H1 (cell line): ENCODE results near the gene DCP1B. TPM values are rescaled to one million over a fixed set of nuclear protein-coding genes. Genes with fewer than 3 reads are reported as not detected.

Source experiments
- CTCF ChIA-PET: fragments of 300-600 bp; sonication (Branson Sonifier 250); formaldehyde crosslinking; loops from one replicate; lab custom pipeline; 2021; ENCODE audit not compliant: partially characterized antibody; lab: Charles Lee
- POLR2A ChIA-PET: fragments of 300-600 bp; sonication (Branson Sonifier 250); formaldehyde crosslinking; loops from one replicate; lab custom pipeline; 2021; ENCODE audit warnings: inconsistent platforms; ENCODE audit not compliant: partially characterized antibody; lab: Charles Lee
- DNase-seq, 2 experiments: peaks; one replicate each; pipeline versions ENCODE4 v3.0.0 to v3.0.0-alpha.2; 2010 to 2022; ENCODE audit warnings: low spot score in 2 of 2, low read depth in 1 of 2, mixed read lengths in 1 of 2
- FAIRE-seq: peaks from 2 replicates; lab custom pipeline; 2011; peaks lifted over from hg19 to GRCh38; lab: Jason Lieb, UNC
- H2AFZ ChIP-seq: 2 replicates; pipeline ENCODE4 v1.8.1; 2012; ENCODE audit warnings: low read length, inconsistent platforms
- H2AK5ac ChIP-seq: 2 replicates; pipeline ENCODE4 v1.6.1; 2013; ENCODE audit warnings: low read depth, low read length
- H2BK120ac ChIP-seq: replicated peaks from 2 replicates; pipeline ENCODE3; 2013; ENCODE audit warnings: low read depth, low read length, inconsistent platforms
- H2BK12ac ChIP-seq: 2 replicates; pipeline ENCODE4 v1.6.1; 2013; ENCODE audit warnings: low read depth, low read length
- H2BK15ac ChIP-seq: 2 replicates; pipeline ENCODE4 v1.6.1; 2013; ENCODE audit warnings: low read length
- H2BK20ac ChIP-seq: 2 replicates; pipeline ENCODE4 v1.6.1; 2013; ENCODE audit warnings: low read length
- H2BK5ac ChIP-seq: 2 replicates; pipeline ENCODE4 v1.6.1; 2013; ENCODE audit warnings: low read depth, low read length
- H3K14ac ChIP-seq: 2 replicates; pipeline ENCODE4 v1.6.1; 2013; ENCODE audit warnings: inconsistent platforms; ENCODE audit not compliant: insufficient read length
- H3K18ac ChIP-seq: 2 replicates; pipeline ENCODE4 v1.6.1; 2013; ENCODE audit warnings: low read length; ENCODE audit errors: extremely low read depth
- H3K23ac ChIP-seq: 2 replicates; pipeline ENCODE4 v1.6.1; 2013; ENCODE audit warnings: inconsistent platforms; ENCODE audit not compliant: insufficient read length
- H3K23me2 ChIP-seq: 2 replicates; pipeline ENCODE4 v1.6.1; 2013; ENCODE audit warnings: low read depth, low read length
- H3K27ac ChIP-seq: 2 replicates; pipeline ENCODE4 v1.6.1; 2011; ENCODE audit warnings: low read depth, low read length, inconsistent platforms
- H3K27me3 ChIP-seq, 4 experiments: replicated peaks in 1 of 4; 1 replicate in 1 of 4; 2 replicates in 3 of 4; pipeline versions ENCODE4 v1.6.1 to v1.8.1; 2011 to 2013; ENCODE audit warnings: low read length in 3 of 4, mild to moderate bottlenecking in 3 of 4, inconsistent platforms in 2 of 4, mixed read lengths in 2 of 4, moderate library complexity in 1 of 4; ENCODE audit not compliant: control insufficient read depth in 3 of 4, insufficient read depth in 3 of 4; ENCODE audit errors: extremely low read depth in 1 of 4
- H3K36me3 ChIP-seq, 4 experiments: 2 replicates each; pipeline versions ENCODE4 v1.6.1 to v1.8.1; 2011 to 2013; ENCODE audit warnings: mild to moderate bottlenecking in 4 of 4, low read length in 3 of 4, moderate library complexity in 2 of 4, control low read depth in 1 of 4, inconsistent platforms in 1 of 4; ENCODE audit not compliant: insufficient read depth in 4 of 4, control insufficient read depth in 2 of 4
- H3K4ac ChIP-seq: replicated peaks from 2 replicates; pipeline ENCODE3; 2013; ENCODE audit warnings: low read length, low read depth, mixed read lengths, inconsistent platforms; ENCODE audit not compliant: insufficient read length
- H3K4me1 ChIP-seq, 4 experiments: replicated peaks in 1 of 4; 1 replicate in 1 of 4; 2 replicates in 3 of 4; pipeline versions ENCODE4 v1.6.1 to v1.8.1; 2011 to 2013; ENCODE audit warnings: low read length in 3 of 4, inconsistent platforms in 2 of 4, mixed read lengths in 1 of 4; ENCODE audit not compliant: insufficient read depth in 4 of 4, control insufficient read depth in 3 of 4
- H3K4me2 ChIP-seq, 2 experiments: 2 replicates each; pipeline versions ENCODE4 v1.6.1 to v1.8.1; 2011 to 2013; ENCODE audit warnings: low read depth in 2 of 2, low read length in 2 of 2, control low read depth in 1 of 2, inconsistent platforms in 1 of 2, mild to moderate bottlenecking in 1 of 2; ENCODE audit not compliant: insufficient read depth in 1 of 2
- H3K4me3 ChIP-seq, 4 experiments: fragments of 200-600, 300-600 bp in 1 of 4; sonication (generic), shearing (Covaris generic), sonication (Bioruptor Twin) in 1 of 4; 2 replicates each; pipeline versions ENCODE4 v1.5.1 to v1.8.1; 2011 to 2016; ENCODE audit warnings: low read length in 4 of 4, low read depth in 3 of 4, control low read depth in 2 of 4, inconsistent platforms in 2 of 4, mild to moderate bottlenecking in 2 of 4, mixed read lengths in 1 of 4, moderate library complexity in 1 of 4; ENCODE audit not compliant: insufficient read depth in 2 of 4; ENCODE audit errors: extremely low read depth in 1 of 4
- H3K56ac ChIP-seq: replicated peaks from 2 replicates; pipeline ENCODE3; 2013; ENCODE audit warnings: low read depth, mild to moderate bottlenecking, mixed read lengths, low read length, inconsistent platforms; ENCODE audit not compliant: insufficient read length
- H3K79me1 ChIP-seq: 2 replicates; pipeline ENCODE4 v1.6.1; 2013; ENCODE audit warnings: low read depth, low read length, control low read depth
- H3K79me2 ChIP-seq, 2 experiments: 2 replicates each; pipeline versions ENCODE4 v1.6.1 to v1.8.1; 2012 to 2013; ENCODE audit warnings: low read length in 2 of 2, mild to moderate bottlenecking in 2 of 2, inconsistent platforms in 1 of 2; ENCODE audit not compliant: insufficient read depth in 2 of 2, control insufficient read depth in 1 of 2
- H3K9ac ChIP-seq, 4 experiments: replicated peaks in 1 of 4; 1 replicate in 1 of 4; 2 replicates in 3 of 4; pipeline versions ENCODE4 v1.6.1 to v1.8.1; 2011 to 2013; ENCODE audit warnings: low read depth in 3 of 4, low read length in 3 of 4, control low read depth in 2 of 4, mild to moderate bottlenecking in 2 of 4, moderate library complexity in 2 of 4, inconsistent platforms in 1 of 4; ENCODE audit errors: extremely low read depth in 1 of 4
- H3K9me3 ChIP-seq, 2 experiments: 2 replicates each; pipeline versions ENCODE4 v1.6.1 to v1.8.1; 2012 to 2013; ENCODE audit warnings: mild to moderate bottlenecking in 2 of 2, moderate library complexity in 2 of 2, control low read depth in 1 of 2, inconsistent platforms in 1 of 2, low read depth in 1 of 2, low read length in 1 of 2, mixed read lengths in 1 of 2; ENCODE audit not compliant: insufficient read depth in 2 of 2
- H4K20me1 ChIP-seq, 2 experiments: replicated peaks in 1 of 2; 2 replicates each; pipeline versions ENCODE3 to v1.8.1; 2011 to 2013; ENCODE audit warnings: inconsistent platforms in 2 of 2, low read length in 2 of 2, mild to moderate bottlenecking in 1 of 2; ENCODE audit not compliant: insufficient read depth in 2 of 2, control insufficient read depth in 1 of 2
- H4K5ac ChIP-seq: 2 replicates; pipeline ENCODE4 v1.6.1; 2013; ENCODE audit warnings: low read length, low read depth, mixed read lengths, inconsistent platforms; ENCODE audit not compliant: insufficient read length
- H4K8ac ChIP-seq: 2 replicates; pipeline ENCODE4 v1.8.0; 2013; ENCODE audit warnings: mild to moderate bottlenecking, moderate library complexity, low read length, inconsistent platforms; ENCODE audit not compliant: insufficient read depth; ENCODE audit errors: extremely low read depth
- H4K91ac ChIP-seq: replicated peaks from 2 replicates; pipeline ENCODE3; 2013; ENCODE audit warnings: low read length, mixed read lengths, inconsistent platforms; ENCODE audit not compliant: insufficient read length
- GTF2F1 ChIP-seq: IDR thresholded peaks from 2 replicates; pipeline ENCODE4 v1.6.1; 2012; ENCODE audit warnings: low read depth, low read length, improper control_type of control experiment, borderline replicate concordance
- SUZ12 ChIP-seq: fragments of 200-600 bp; sonication (generic); IDR thresholded peaks from 2 replicates; pipeline ENCODE4 v1.6.1; 2012; ENCODE audit warnings: mild to moderate bottlenecking, inconsistent platforms, low read length, moderate library complexity, mixed read lengths
- WGBS, 2 experiments: shearing (Covaris generic) in 1 of 2; methylation state at CpG; one replicate each; pipeline versions ENCODE4 v1.1.6 to v1.1.7; 2013 to 2015; ENCODE audit warnings: low lambda C conversion rate in 2 of 2, mixed read lengths in 2 of 2, inconsistent platforms in 1 of 2, low coverage in 1 of 2, missing lambda C conversion rate in 1 of 2; ENCODE audit not compliant: insufficient replicate concordance in 2 of 2, insufficient coverage in 1 of 2, insufficient read length in 1 of 2; ENCODE audit errors: extremely low coverage in 1 of 2, missing lambda C conversion rate in 1 of 2; 5-methylcytosine and 5-hydroxymethylcytosine counted together
- polyA plus RNA-seq, 7 experiments: library from polyadenylated mRNA; depleted of rRNA in 3 of 7; stranded (reverse) in 5 of 7; unstranded in 2 of 7; fragments of >200 nt in 5 of 7; fragments of 200-250 nt in 2 of 7; gene quantifications; 1 replicate in 5 of 7; 2 replicates in 1 of 7; 4 replicates in 1 of 7; pipeline versions ENCODE4 v1.2.1 to v1.2.3, GENCODE V29; 2011 to 2013; ENCODE audit warnings: missing spikeins in 2 of 7, mixed read lengths in 2 of 7
- total RNA-seq: library from RNA; stranded (reverse); fragmentation: NEBNext Ultra II Directional; extraction: Animal tissue kit (Norgen Biotek cat#: 25700); gene quantifications from 2 replicates; pipeline ENCODE4 v1.2.1, GENCODE V29; 2021

Gene DCP1B
- total and polyA plus RNA-seq, 2 of the 8 experiments (the other 6 are each of a cell fraction or from before 2014, with no cell fraction given) = 14.8 to 29.0 TPM

GRCh38 chr12:1896964-1897363 is 107.3 kb downstream of the DCP1B start:
- no peak overlapping the region for H2AK5ac ChIP-seq
- H3K4me3 ChIP-seq = no peak overlapping the region
- no peaks in the 10 kb centered on the region for H3K79me2 ChIP-seq
- H2AFZ ChIP-seq = no peak overlapping the region
- H3K9me3 ChIP-seq = no peaks in the 10 kb centered on the region
- no peak overlapping the region for H4K5ac ChIP-seq
- H2BK12ac ChIP-seq = no peak overlapping the region
- no peak overlapping the region for H3K4ac ChIP-seq
- no peak overlapping the region for H3K23ac ChIP-seq
- DNase-seq = no peak
- no peak overlapping the region for H3K27ac ChIP-seq
- H4K8ac ChIP-seq = no peak overlapping the region
- H3K4me1 ChIP-seq = no peaks in the 10 kb centered on the region
- H3K27me3 ChIP-seq = no peaks in the 10 kb centered on the region
- H3K4me2 ChIP-seq = no peak overlapping the region
- no peak overlapping the region for H2BK5ac ChIP-seq
- no peak overlapping the region for H3K18ac ChIP-seq
- H3K14ac ChIP-seq = peak overlapping the region; percentile 61
- no peaks in the 10 kb centered on the region for H3K36me3 ChIP-seq
- H2BK120ac ChIP-seq = no peak overlapping the region
- no peak overlapping the region for H2BK20ac ChIP-seq
- H3K79me1 ChIP-seq = no peaks in the 10 kb centered on the region
- H4K20me1 ChIP-seq = no peaks in the 10 kb centered on the region
- ChIA-PET CTCF (interaction anchor here (0.7 to 1.3 kb wide), 3 partner anchors 23 to 64 kb away, joined by 3 to 5 read pairs (median 3); no protein-coding TSS in a partner anchor), POLR2A (no interaction called here)
- no peak overlapping the region for H3K9ac ChIP-seq
- H3K56ac ChIP-seq = no peak overlapping the region
- WGBS, 2 experiments = 85% methylated on average over 5 of the region's 5 CpGs; no CpG with 5 or more reads in 1 of the 2 experiments
- TF ChIP-seq GTF2F1 (no peak), SUZ12 (no peak)
- TF ChIP-seq, all 59 proteins: peak for 0
- Histone ChIP-seq H2BK15ac (no peak overlapping the region), H4K91ac (no peak overlapping the region), H3K23me2 (no peaks in the 10 kb centered on the region)
- no peak for FAIRE-seq

Other genes starting within 250 kb of the DCP1B start
- gene LRTM2, start 183.9 kb downstream of the DCP1B start, total RNA-seq = not detected in 2 replicates
- 0.05 and 0.06 TPM in 2 replicates for gene LRTM2, start 183.9 kb downstream of the DCP1B start, polyA plus RNA-seq (2011; rRNA removed)
- gene CACNA2D4, start 85.8 kb downstream of the DCP1B start, total RNA-seq = 0.88 TPM in 1 of 2 replicates, not detected in the other
- 0.44 and 0.60 TPM in 2 replicates for gene CACNA2D4, start 85.8 kb downstream of the DCP1B start, polyA plus RNA-seq (2011; rRNA removed)
- gene CACNA1C, start 48.5 kb upstream of the DCP1B start, total RNA-seq = 1.3 and 1.9 TPM in 2 replicates
- 0.97 and 1.3 TPM in 2 replicates for gene CACNA1C, start 48.5 kb upstream of the DCP1B start, polyA plus RNA-seq (2011; rRNA removed)